IMR-90 (cell line): ENCODE measurements around the gene ADGRV1. TPM values are rescaled to one million over a fixed set of nuclear protein-coding genes. Genes with fewer than 3 reads are reported as not detected.

Source experiments
- ATAC-seq: fragments of 200-7000 bp; cut with Tn5 transposase; 2 replicates; pipeline ENCODE4 v1.9.1; 2020; ENCODE audit warnings: low read depth, mild to moderate bottlenecking, moderate library complexity
- BruUV-seq: library from RNA; stranded (reverse); fragments of 400-500 nt; replicated peaks from 2 replicates; lab custom pipeline; 2021; lab: Mats Ljungman, UMichigan
- CTCF ChIA-PET: fragments of 300-600 bp; formaldehyde crosslinking; extraction: SDS; loops from one replicate; lab custom pipeline; 2021; ENCODE audit warnings: antibody characterized with exemption; lab: Yijun Ruan, JAX
- POLR2A ChIA-PET: fragments of 300-600 bp; sonication (Branson Sonifier 250); formaldehyde crosslinking; loops from one replicate; lab custom pipeline; 2022; ENCODE audit warnings: antibody characterized with exemption; ENCODE audit not compliant: unreplicated experiment; lab: Charles Lee
- DNase-seq: peaks from one replicate; pipeline ENCODE4 v3.0.0; 2013
- H2AFZ ChIP-seq: replicated peaks from 2 replicates; pipeline ENCODE3; 2013; ENCODE audit warnings: low read length, mild to moderate bottlenecking; ENCODE audit not compliant: poor library complexity
- H2AK5ac ChIP-seq: 2 replicates; pipeline ENCODE4 v1.6.1; 2013; ENCODE audit warnings: low read depth, low read length, inconsistent platforms
- H2AK9ac ChIP-seq: replicated peaks from 2 replicates; pipeline ENCODE3; 2013; ENCODE audit warnings: mild to moderate bottlenecking, low read depth, low read length, moderate library complexity; ENCODE audit not compliant: poor library complexity
- H2BK120ac ChIP-seq: 2 replicates; pipeline ENCODE4 v1.6.1; 2013; ENCODE audit warnings: low read depth, low read length, inconsistent platforms
- H2BK15ac ChIP-seq: 3 replicates; pipeline ENCODE4 v1.6.1; 2013; ENCODE audit warnings: low read depth, low read length, inconsistent platforms
- H2BK20ac ChIP-seq: 2 replicates; pipeline ENCODE4 v1.6.1; 2013; ENCODE audit warnings: low read depth, mild to moderate bottlenecking, inconsistent platforms, low read length, moderate library complexity
- H2BK5ac ChIP-seq: 2 replicates; pipeline ENCODE4 v1.6.1; 2013; ENCODE audit warnings: mild to moderate bottlenecking, low read depth, low read length, inconsistent platforms; ENCODE audit not compliant: poor library complexity, severe bottlenecking
- H3K14ac ChIP-seq: replicated peaks from 2 replicates; pipeline ENCODE4 v1.6.1; 2013; ENCODE audit warnings: low read depth, low read length, inconsistent platforms
- H3K18ac ChIP-seq: 2 replicates; pipeline ENCODE4 v1.6.1; 2013; ENCODE audit warnings: low read depth, low read length, control low read depth
- H3K23ac ChIP-seq: 2 replicates; pipeline ENCODE4 v1.6.1; 2013; ENCODE audit warnings: low read depth, low read length, inconsistent platforms
- H3K27ac ChIP-seq: 2 replicates; pipeline ENCODE4 v1.5.1; 2013; ENCODE audit warnings: mild to moderate bottlenecking, control low read depth, low read length; ENCODE audit not compliant: insufficient read depth
- H3K27me3 ChIP-seq: 2 replicates; pipeline ENCODE4 v1.6.1; 2013; ENCODE audit warnings: low read length; ENCODE audit not compliant: control insufficient read depth, insufficient read depth
- H3K36me3 ChIP-seq: 2 replicates; pipeline ENCODE4 v1.6.1; 2013; ENCODE audit warnings: low read length, mixed read lengths; ENCODE audit not compliant: control insufficient read depth, insufficient read depth
- H3K4ac ChIP-seq: 2 replicates; pipeline ENCODE4 v1.6.1; 2013; ENCODE audit warnings: low read depth, low read length, inconsistent platforms
- H3K4me1 ChIP-seq: 2 replicates; pipeline ENCODE4 v1.6.1; 2013; ENCODE audit warnings: low read length, mixed read lengths; ENCODE audit not compliant: control insufficient read depth, insufficient read depth
- H3K4me2 ChIP-seq: 2 replicates; pipeline ENCODE4 v1.6.1; 2013; ENCODE audit warnings: low read depth, mild to moderate bottlenecking, control low read depth, low read length, moderate library complexity
- H3K4me3 ChIP-seq: 2 replicates; pipeline ENCODE4 v1.5.1; 2013; ENCODE audit warnings: low read depth, mild to moderate bottlenecking, control low read depth, low read length, moderate library complexity; ENCODE audit not compliant: insufficient read depth
- H3K56ac ChIP-seq: 2 replicates; pipeline ENCODE4 v1.6.1; 2013; ENCODE audit warnings: low read length, inconsistent platforms; ENCODE audit not compliant: insufficient read depth; ENCODE audit errors: extremely low read depth
- H3K79me1 ChIP-seq, 2 experiments: 2 replicates each; pipeline ENCODE4 v1.6.1; 2013; ENCODE audit warnings: low read length in 2 of 2, inconsistent platforms in 1 of 2, low read depth in 1 of 2
- H3K9ac ChIP-seq: 2 replicates; pipeline ENCODE4 v1.6.1; 2013; ENCODE audit warnings: low read depth, low read length, control low read depth
- H3K9me1 ChIP-seq: 2 replicates; pipeline ENCODE4 v1.6.1; 2013; ENCODE audit warnings: low read length, inconsistent platforms; ENCODE audit not compliant: insufficient read depth
- H3K9me3 ChIP-seq: 2 replicates; pipeline ENCODE4 v1.6.1; 2013; ENCODE audit warnings: low read length; ENCODE audit not compliant: control insufficient read depth, insufficient read depth
- H4K20me1 ChIP-seq: 2 replicates; pipeline ENCODE4 v1.6.1; 2013; ENCODE audit warnings: low read length, inconsistent platforms; ENCODE audit not compliant: insufficient read depth
- H4K5ac ChIP-seq: 2 replicates; pipeline ENCODE4 v1.6.1; 2013; ENCODE audit warnings: mild to moderate bottlenecking, low read depth, low read length, control low read depth
- H4K8ac ChIP-seq, 2 experiments: 2 replicates each; pipeline ENCODE4 v1.6.1; 2013; ENCODE audit warnings: low read depth in 2 of 2, low read length in 2 of 2, control low read depth in 1 of 2, inconsistent platforms in 1 of 2
- H4K91ac ChIP-seq: 2 replicates; pipeline ENCODE4 v1.6.1; 2013; ENCODE audit warnings: low read depth, low read length, inconsistent platforms; ENCODE audit not compliant: insufficient read depth
- BHLHE40 ChIP-seq: fragments of 150-350 bp; IDR thresholded peaks from 2 replicates; pipeline ENCODE4 v1.6.1; 2016; ENCODE audit warnings: mild to moderate bottlenecking, low read depth, low read length
- CEBPB ChIP-seq: IDR thresholded peaks from 2 replicates; pipeline ENCODE4 v1.6.1; 2012; ENCODE audit warnings: low read depth, low read length, improper control_type of control experiment
- CHD1 ChIP-seq: IDR thresholded peaks from 2 replicates; pipeline ENCODE4 v1.6.1; 2012; ENCODE audit warnings: low read depth, low read length, improper control_type of control experiment
- CTCF ChIP-seq: conservative IDR thresholded peaks from 2 replicates; pipeline ENCODE4 v1.5.1; 2012; ENCODE audit warnings: mild to moderate bottlenecking, low read depth, low read length, improper control_type of control experiment
- ELK1 ChIP-seq: fragments of 150-350 bp; IDR thresholded peaks from 2 replicates; pipeline ENCODE4 v1.6.1; 2016; ENCODE audit warnings: low read depth, mild to moderate bottlenecking, low read length, moderate library complexity, borderline replicate concordance
- FOS ChIP-seq: fragments of 150-350 bp; IDR thresholded peaks from 2 replicates; pipeline ENCODE4 v1.6.1; 2016; ENCODE audit warnings: low read depth, low read length
- MAFK ChIP-seq: IDR thresholded peaks from 2 replicates; pipeline ENCODE4 v1.6.1; 2012; ENCODE audit warnings: low read depth, low read length, improper control_type of control experiment
- MAZ ChIP-seq: IDR thresholded peaks from 2 replicates; pipeline ENCODE4 v1.6.1; 2012; ENCODE audit warnings: low read depth, mild to moderate bottlenecking, low read length, improper control_type of control experiment, moderate library complexity, borderline replicate concordance
- MXI1 ChIP-seq: IDR thresholded peaks from 2 replicates; pipeline ENCODE4 v1.6.1; 2012; ENCODE audit warnings: low read depth, mild to moderate bottlenecking, low read length, moderate library complexity, borderline replicate concordance
- NFE2L2 ChIP-seq: fragments of 150-350 bp; IDR thresholded peaks from 2 replicates; pipeline ENCODE4 v1.6.1; 2016; ENCODE audit warnings: low read depth, mild to moderate bottlenecking, low read length
- POLR2A ChIP-seq: IDR thresholded peaks from 2 replicates; pipeline ENCODE4 v1.6.1; 2012; ENCODE audit warnings: mild to moderate bottlenecking, low read depth, low read length
- RAD21 ChIP-seq: IDR thresholded peaks from 2 replicates; pipeline ENCODE4 v1.6.1; 2012; ENCODE audit warnings: low read length, improper control_type of control experiment
- RCOR1 ChIP-seq: IDR thresholded peaks from 2 replicates; pipeline ENCODE4 v1.6.1; 2012; ENCODE audit warnings: mild to moderate bottlenecking, low read length, improper control_type of control experiment; ENCODE audit not compliant: insufficient replicate concordance
- RFX5 ChIP-seq: IDR thresholded peaks from 2 replicates; pipeline ENCODE4 v1.8.0; 2012; ENCODE audit warnings: low read depth, mild to moderate bottlenecking, low read length, moderate library complexity
- SMC3 ChIP-seq: fragments of 150-350 bp; IDR thresholded peaks from 2 replicates; pipeline ENCODE4 v1.6.1; 2016; ENCODE audit warnings: low read depth, mild to moderate bottlenecking, antibody characterized with exemption, low read length, moderate library complexity
- USF2 ChIP-seq: fragments of 150-350 bp; IDR thresholded peaks from 2 replicates; pipeline ENCODE4 v1.6.1; 2017; ENCODE audit warnings: mild to moderate bottlenecking, antibody characterized with exemption, low read length, low read depth
- WGBS, 2 experiments: methylation state at CpG; one replicate each; pipeline versions ENCODE4 v1.1.5 to v1.1.7; 2013; ENCODE audit warnings: missing lambda C conversion rate in 2 of 2; ENCODE audit not compliant: insufficient read length in 1 of 2; ENCODE audit errors: extremely low coverage in 2 of 2; 5-methylcytosine and 5-hydroxymethylcytosine counted together
- dilution Hi-C: fragments of 300-500 bp; cut with HindIII; formaldehyde crosslinking; loops from one replicate; pipeline ENCODE4 v1.14.3; 2018; ENCODE audit warnings: low sequenced_read_pairs; ENCODE audit not compliant: unreplicated experiment
- in situ Hi-C: fragments of 300-500 bp; cut with MboI; formaldehyde crosslinking; loops from 3 replicates; pipeline ENCODE4 v1.14.3; 2019; ENCODE audit warnings: low sequenced_read_pairs, inconsistent platforms, mixed read lengths
- intact Hi-C: fragments of 100-400 bp; cut with micrococcal nuclease; formaldehyde crosslinking; loops from 2 replicates; pipeline ENCODE4 v1.10.0; 2022
- polyA plus RNA-seq, 3 experiments: library from polyadenylated mRNA; depleted of rRNA; stranded (reverse); fragments of >200 nt; gene quantifications; 2 replicates each; pipeline ENCODE4 v1.2.3, GENCODE V29; 2012; ENCODE audit warnings: low replicate concordance in 1 of 3
- total RNA-seq: library from RNA; depleted of rRNA; stranded (reverse); fragments of >200 nt; gene quantifications from 2 replicates; pipeline ENCODE4 v1.2.3, GENCODE V29; 2012

The ADGRV1 gene
- total and polyA plus RNA-seq, 2 of the 4 experiments (the other 2 are of a cell fraction) = under 0.01 TPM; not detected in 1

GRCh38 chr5:91123901-91124300, 565.3 kb downstream of the ADGRV1 start:
- peak overlapping the region; percentile 21 for H2BK5ac ChIP-seq
- no peak overlapping the region for H2AK5ac ChIP-seq
- ATAC-seq = no peak
- peak overlapping the region; percentile 55; the same call in 1 of the 2 replicates for H3K23ac ChIP-seq
- no peaks in the 10 kb centered on the region for H3K79me1 ChIP-seq
- dilution Hi-C loops = no loop called here
- CTCF ChIA-PET = no interaction called here
- H3K56ac ChIP-seq = no peak overlapping the region
- H2BK15ac ChIP-seq = peak overlapping the region; percentile 34; the same call in 1 of the 3 replicates
- H3K4me1 ChIP-seq = peaks cover 18% of the 10 kb centered on the region
- no peak overlapping the region for H3K27ac ChIP-seq
- no peaks in the 10 kb centered on the region for H4K20me1 ChIP-seq
- no peak for DNase-seq
- peak overlapping the region; percentile 44 for H2BK120ac ChIP-seq
- TF ChIP-seq NFE2L2 (no peak), USF2 (no peak), RAD21 (no peak), CHD1 (no peak), FOS (no peak), ELK1 (no peak), SMC3 (no peak), MAFK (no peak), BHLHE40 (no peak), CTCF (no peak), MXI1 (no peak), RCOR1 (no peak), MAZ (no peak), POLR2A (no peak), CEBPB (no peak), RFX5 (no peak)
- H3K4me2 ChIP-seq = peak overlapping the region; percentile 31; the same call in 1 of the 2 replicates
- in situ Hi-C loops = no loop called here
- no peak overlapping the region for H2AK9ac ChIP-seq
- peak overlapping the region; percentile 59 for H3K14ac ChIP-seq
- H2BK20ac ChIP-seq = peak overlapping the region; percentile 82
- WGBS, 2 experiments = no CpG with 5 or more reads among the region's 4 CpGs
- BruUV-seq = no TSS peak
- H2AFZ ChIP-seq = peak overlapping the region; percentile 55
- intact Hi-C loops = no loop called here
- peak overlapping the region; percentile 85; the same call in 1 of the 2 replicates for H3K18ac ChIP-seq
- 0 out of 2 replicates have a peak overlapping the region, but pooled peaks have one; percentile 50 for H4K91ac ChIP-seq
- H3K27me3 ChIP-seq = no peaks in the 10 kb centered on the region
- H3K9me1 ChIP-seq = peaks cover 4% of the 10 kb centered on the region; the same call in 1 of the 2 replicates
- no peaks in the 10 kb centered on the region for H3K36me3 ChIP-seq
- no peak overlapping the region for H3K4me3 ChIP-seq
- H4K5ac ChIP-seq = peak overlapping the region; percentile 67; the same call in 1 of the 2 replicates
- peak overlapping the region; percentile 42 for H3K4ac ChIP-seq
- POLR2A ChIA-PET = no interaction called here
- H3K9ac ChIP-seq = no peak overlapping the region
- H4K8ac ChIP-seq = peak overlapping the region in 1 of 2 experiments; percentile 69; a peak in 2 of 4 replicates
- no peaks in the 10 kb centered on the region for H3K9me3 ChIP-seq
